Common myeloid progenitor, CD34-positive (primary cell): Measurements from ENCODE around the gene HAVCR1.
"Not testable (repeated sequence)": the region's sequence is repeated elsewhere in the genome, so short reads cannot be mapped to it uniquely, and the experiment has no call there.

Experiments
- CTCF ChIA-PET: fragments of 350-600 bp; sonication (Branson Sonifier 250); formaldehyde crosslinking; loops from one replicate; lab custom pipeline; 2021; ENCODE audit warnings: antibody characterized with exemption; lab: Charles Lee
- POLR2A ChIA-PET: fragments of 350-600 bp; sonication (Branson Sonifier 250); formaldehyde crosslinking; loops from one replicate; lab custom pipeline; 2021; ENCODE audit warnings: antibody characterized with exemption; lab: Charles Lee
- DNase-seq, 3 donors: peaks; one replicate each; pipeline versions ENCODE4 v3.0.0 to v3.0.0-alpha.2; 2013
- H3K27ac ChIP-seq, 2 experiments: 1 replicate in 1 of 2; 2 replicates in 1 of 2; pipeline ENCODE4 v1.7.0; 2013; ENCODE audit warnings: inconsistent platforms in 2 of 2, low read length in 2 of 2, mild to moderate bottlenecking in 2 of 2, low read depth in 1 of 2, moderate library complexity in 1 of 2; ENCODE audit not compliant: severe bottlenecking in 2 of 2, insufficient read depth in 1 of 2, poor library complexity in 1 of 2
- H3K27me3 ChIP-seq, 5 experiments: replicated peaks in 2 of 5; 1 replicate in 3 of 5; 2 replicates in 2 of 5; pipeline versions ENCODE4 v1.6.1 to v1.7.0; 2013; ENCODE audit warnings: low read length in 4 of 5, mild to moderate bottlenecking in 2 of 5, moderate library complexity in 2 of 5, inconsistent platforms in 1 of 5; ENCODE audit not compliant: insufficient read depth in 5 of 5, control insufficient read depth in 4 of 5
- H3K36me3 ChIP-seq, 4 experiments: 1 replicate in 2 of 4; 2 replicates in 2 of 4; pipeline versions ENCODE4 v1.6.1 to v1.7.0; 2013; ENCODE audit warnings: low read length in 3 of 4, control low read depth in 1 of 4, mild to moderate bottlenecking in 1 of 4; ENCODE audit not compliant: control insufficient read depth in 4 of 4, insufficient read depth in 4 of 4
- H3K4me1 ChIP-seq, 4 experiments: 1 replicate in 3 of 4; 2 replicates in 1 of 4; pipeline versions ENCODE4 v1.6.1 to v1.7.1; 2013; ENCODE audit warnings: low read length in 3 of 4, mild to moderate bottlenecking in 3 of 4, control low read depth in 1 of 4, inconsistent platforms in 1 of 4, moderate library complexity in 1 of 4; ENCODE audit not compliant: control insufficient read depth in 4 of 4, insufficient read depth in 4 of 4; ENCODE audit errors: control extremely low read depth in 1 of 4
- H3K4me3 ChIP-seq, 7 experiments: 1 replicate in 4 of 7; 2 replicates in 3 of 7; pipeline versions ENCODE4 v1.5.1 to v1.7.0; 2013; ENCODE audit warnings: mild to moderate bottlenecking in 7 of 7, low read length in 6 of 7, moderate library complexity in 6 of 7, inconsistent platforms in 2 of 7, low read depth in 2 of 7, control low read depth in 1 of 7; ENCODE audit not compliant: insufficient read depth in 4 of 7, control insufficient read depth in 1 of 7; ENCODE audit errors: extremely low read depth in 1 of 7
- H3K9me3 ChIP-seq, 5 experiments: 1 replicate in 4 of 5; 2 replicates in 1 of 5; pipeline versions ENCODE4 v1.6.1 to v1.7.1; 2013; ENCODE audit warnings: low read length in 4 of 5, mild to moderate bottlenecking in 2 of 5, inconsistent platforms in 1 of 5, low read depth in 1 of 5, moderate library complexity in 1 of 5; ENCODE audit not compliant: control insufficient read depth in 4 of 5, insufficient read depth in 2 of 5; ENCODE audit errors: control extremely low read depth in 1 of 5
- WGBS: methylation state at CpG from one replicate; pipeline ENCODE4 v1.1.5; 2013; ENCODE audit not compliant: insufficient coverage; 5-methylcytosine and 5-hydroxymethylcytosine counted together

HAVCR1 gene

GRCh38 chr5:157026789-157027424 is 32.0 kb downstream of the HAVCR1 start:
- peaks cover 0 to 2% (median 0%) of the 10 kb centered on the region in 5 experiments for H3K27me3 ChIP-seq
- no peak overlapping the region for H3K27ac ChIP-seq
- ChIA-PET CTCF (no interaction called here), POLR2A (no interaction called here)
- no peak overlapping the region for H3K4me3 ChIP-seq
- DNase-seq, result peak in 1 of 3 donors; percentile 1
- 74% methylated on average over 2 of the region's 3 CpGs for WGBS
- H3K36me3 ChIP-seq, result no peaks in the 10 kb centered on the region
- H3K9me3 ChIP-seq, result no peaks in the 10 kb centered on the region
- H3K4me1 ChIP-seq, result no peaks in the 10 kb centered on the region

DNA sequence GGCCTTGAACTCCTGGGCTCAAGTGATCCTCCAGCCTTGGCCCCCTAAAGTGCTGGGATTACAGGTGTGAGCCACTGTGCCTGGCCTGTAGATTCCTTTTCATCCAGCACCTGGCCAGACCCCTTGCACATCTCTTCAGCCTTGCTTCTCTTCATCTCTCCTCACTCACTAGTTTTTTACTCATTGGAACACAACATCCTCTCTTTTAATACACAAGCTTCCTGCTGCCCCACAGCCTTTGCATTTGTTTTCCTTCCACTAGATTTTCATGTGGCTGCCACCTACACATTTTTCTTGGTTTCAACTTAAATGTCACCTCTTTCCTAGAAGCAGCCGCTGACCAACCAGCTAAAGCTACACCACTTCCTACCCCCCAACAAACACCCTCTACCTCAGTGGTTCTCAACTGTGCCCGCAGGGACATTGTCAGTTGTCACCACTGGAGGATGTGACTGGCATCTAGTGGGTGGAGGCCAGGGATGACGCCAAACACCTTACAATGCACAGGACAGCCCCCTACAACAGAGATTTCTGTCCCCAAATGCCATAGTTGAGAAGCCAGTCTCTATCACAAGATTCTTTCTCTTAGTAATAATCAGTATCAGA is 33.7 kb downstream of the HAVCR1 start:
- H3K27ac ChIP-seq, result no peak overlapping the region
- no peaks in the 10 kb centered on the region for H3K9me3 ChIP-seq
- no CpG with 5 or more reads among the region's 3 CpGs for WGBS
- CTCF ChIA-PET, result no interaction called here
- no peaks in the 10 kb centered on the region for H3K27me3 ChIP-seq
- H3K4me3 ChIP-seq, result no peak overlapping the region
- POLR2A ChIA-PET, result no interaction called here
- H3K36me3 ChIP-seq, result no peaks in the 10 kb centered on the region
- DNase-seq, result no peak
- no peaks in the 10 kb centered on the region for H3K4me1 ChIP-seq

DNA sequence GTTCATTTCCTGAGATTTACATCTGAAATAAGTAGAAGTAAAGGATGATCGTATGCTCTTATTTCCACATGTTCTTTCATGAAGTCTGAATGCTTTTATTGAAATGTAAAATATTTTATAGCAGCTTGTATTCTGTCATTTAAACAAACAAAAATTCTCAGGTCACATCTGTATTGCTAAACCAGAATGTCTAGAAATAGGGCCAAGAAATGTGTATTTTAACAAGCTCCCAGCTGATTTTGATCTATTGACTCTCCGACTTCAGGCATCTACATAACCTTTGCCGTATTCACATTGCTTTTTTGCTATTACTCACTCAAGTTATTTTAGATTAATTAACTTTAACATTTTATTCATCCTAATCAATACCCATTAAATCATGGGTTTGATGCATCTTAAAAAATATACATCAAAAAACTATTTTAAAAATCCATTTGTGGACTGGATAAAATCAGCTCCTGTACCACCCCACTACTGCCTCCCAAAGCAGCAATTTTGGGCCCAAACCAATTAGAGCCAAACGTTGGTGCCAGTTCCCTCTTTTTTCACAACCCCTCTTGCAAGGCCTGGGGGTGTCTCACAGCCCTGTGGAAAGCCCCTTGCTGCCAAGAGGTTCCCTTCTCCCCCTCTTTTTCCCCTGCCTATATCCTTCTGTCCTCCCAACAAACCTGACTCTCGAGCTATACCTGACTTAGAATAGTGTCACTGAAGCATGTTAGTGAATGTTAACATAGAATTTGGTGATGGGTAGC is 34.5 kb downstream of the HAVCR1 start:
- H3K9me3 ChIP-seq, result no peaks in the 10 kb centered on the region
- no peaks in the 10 kb centered on the region for H3K27me3 ChIP-seq
- no peaks in the 10 kb centered on the region for H3K36me3 ChIP-seq
- 75% methylated on average over 3 of the region's 5 CpGs for WGBS
- no peaks in the 10 kb centered on the region for H3K4me1 ChIP-seq
- H3K27ac ChIP-seq, result no peak overlapping the region
- ChIA-PET CTCF (no interaction called here), POLR2A (no interaction called here)
- no peak for DNase-seq
- no peak overlapping the region for H3K4me3 ChIP-seq

DNA sequence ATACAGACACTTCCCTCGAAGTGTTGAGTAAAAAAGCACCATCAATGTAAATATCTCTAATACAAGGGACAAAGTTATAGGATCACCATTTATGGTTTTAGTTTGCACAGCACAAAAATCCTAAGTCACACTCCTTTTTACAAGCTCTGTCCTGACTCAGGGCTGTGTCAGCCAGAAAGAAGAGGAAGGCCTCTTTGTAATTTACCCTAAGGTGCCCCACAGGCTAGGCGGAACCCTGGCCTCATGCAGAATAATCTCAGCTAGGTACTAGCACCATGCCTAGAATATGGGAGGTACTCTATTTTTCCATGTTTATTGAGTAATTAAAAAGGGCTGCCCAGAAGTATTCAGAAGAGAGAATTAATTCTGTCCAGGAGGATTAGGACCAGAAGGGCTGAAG is 36.9 kb downstream of the HAVCR1 start:
- no peaks in the 10 kb centered on the region for H3K4me1 ChIP-seq
- no CpG with 5 or more reads among the region's 2 CpGs for WGBS
- POLR2A ChIA-PET, result no interaction called here
- H3K4me3 ChIP-seq, result no peak overlapping the region
- no peak for DNase-seq
- H3K27ac ChIP-seq, result no peak overlapping the region
- H3K27me3 ChIP-seq, result no peaks in the 10 kb centered on the region
- CTCF ChIA-PET, result no interaction called here
- peaks cover 0 to 4% (median 0%) of the 10 kb centered on the region in 5 experiments for H3K9me3 ChIP-seq
- no peaks in the 10 kb centered on the region for H3K36me3 ChIP-seq

GRCh38 chr5:157020511-157021222 is 38.2 kb downstream of the HAVCR1 start:
- CTCF ChIA-PET, result no interaction called here
- H3K4me3 ChIP-seq, result no peak overlapping the region
- H3K27me3 ChIP-seq, result no peaks in the 10 kb centered on the region
- H3K27ac ChIP-seq, result no peak overlapping the region
- H3K9me3 ChIP-seq, result peaks cover 0 to 4% (median 0%) of the 10 kb centered on the region in 5 experiments
- H3K36me3 ChIP-seq, result no peaks in the 10 kb centered on the region
- WGBS, result 100% methylated on average over 4 of the region's 4 CpGs
- no peaks in the 10 kb centered on the region for H3K4me1 ChIP-seq
- DNase-seq, result no peak
- POLR2A ChIA-PET, result no interaction called here

GRCh38 chr5:157020002-157020401 is 38.9 kb downstream of the HAVCR1 start:
- Histone ChIP-seq H3K9me3 (peaks cover 0 to 4% (median 0%) of the 10 kb centered on the region in 5 experiments), H3K4me3 (no peak overlapping the region), H3K4me1 (no peaks in the 10 kb centered on the region), H3K36me3 (no peaks in the 10 kb centered on the region), H3K27me3 (no peaks in the 10 kb centered on the region), H3K27ac (no peak overlapping the region)
- CTCF ChIA-PET, result no interaction called here
- DNase-seq, result no peak
- POLR2A ChIA-PET, result no interaction called here

DNA sequence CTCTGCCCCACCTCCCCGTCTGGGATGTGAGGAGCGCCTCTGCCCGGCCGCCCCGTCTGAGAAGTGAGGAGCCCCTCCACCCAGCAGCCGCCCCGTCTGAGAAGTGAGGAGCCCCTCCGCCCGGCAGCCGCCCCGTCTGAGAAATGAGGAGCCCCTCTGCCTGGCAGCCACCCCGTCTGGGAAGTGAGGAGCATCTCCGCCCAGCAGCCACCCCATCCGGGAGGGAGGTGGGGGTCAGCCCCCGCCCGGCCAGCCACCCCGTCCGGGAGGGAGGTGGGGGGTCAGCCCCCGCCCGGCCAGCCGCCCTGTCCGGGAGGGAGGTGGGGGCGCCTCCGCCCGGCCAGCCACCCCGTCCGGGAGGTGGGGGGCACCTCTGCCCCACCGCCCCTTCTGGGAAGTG is 44.8 kb downstream of the HAVCR1 start:
- H3K9me3 ChIP-seq, H3K27me3 ChIP-seq: not testable (repeated sequence)

More for the DNA sequence above, 44.8 kb downstream of the HAVCR1 start:
- DNase-seq, POLR2A ChIA-PET, H3K4me1 ChIP-seq, H3K27ac ChIP-seq, H3K4me3 ChIP-seq, H3K36me3 ChIP-seq, CTCF ChIA-PET: not testable (repeated sequence)
- 97% methylated on average over 6 of the region's 28 CpGs for WGBS
